ENCODE data around the gene PIGU. TPM values are rescaled to one million over a fixed set of nuclear protein-coding genes. Genes with fewer than 3 reads are reported as not detected.

The PIGU gene
- total and polyA plus RNA-seq, 5 donors from 2014 or later, result 9.7 to 44.6 (median 35.5) TPM

- Mint-ChIP-seq H3K4me1 (peaks cover 22 to 31% (median 24%) of the 10 kb centered on the region in 4 donors), H3K27me3 (no peaks in the 10 kb centered on the region), H3K9me3 (no peaks in the 10 kb centered on the region), H3K36me3 (peaks cover 24% of the 10 kb centered on the region), H3K4me3 (no peak overlapping the region), H3K27ac (peak overlapping the region in 1 of 3 donors; percentile 51)
- no peak overlapping the region for H3K4me3 ChIP-seq (ENCODE audit: low read depth, low read length)
- ATAC-seq (ENCODE audit: low read depth in 2 of 2) (no peak), DNase-seq (no peak)
- H3K27ac ChIP-seq (ENCODE audit: insufficient read depth, low read length, poor library complexity, severe bottlenecking), result no peak overlapping the region
- no peaks in the 10 kb centered on the region for H3K9me3 ChIP-seq (ENCODE audit: control insufficient read depth in 2 of 2, low read length in 2 of 2)
- no peaks in the 10 kb centered on the region for H3K27me3 ChIP-seq (ENCODE audit: control insufficient read depth, insufficient read depth, low read length)
- peaks cover 17% of the 10 kb centered on the region for H3K4me1 ChIP-seq (ENCODE audit: control insufficient read depth, insufficient read depth, low read length, poor library complexity, severe bottlenecking)
- peaks cover 9% of the 10 kb centered on the region for H3K36me3 ChIP-seq (ENCODE audit: control insufficient read depth, insufficient read depth, low read length)
Observed at GRCh38 chr20:34575756-34576155, 101.1 kb downstream of the PIGU start.

GRCh38 chr20:34575271-34575670, 101.6 kb downstream of the PIGU start:
- H3K4me3 Mint-ChIP-seq, result no peak overlapping the region
- ATAC-seq (ENCODE audit: low read depth in 2 of 2) (no peak), DNase-seq (no peak)
- H3K9me3 Mint-ChIP-seq, result no peaks in the 10 kb centered on the region
- peaks cover 25% of the 10 kb centered on the region for H3K36me3 Mint-ChIP-seq
- no peak overlapping the region for H3K27ac Mint-ChIP-seq
- no peak overlapping the region for H3K27ac ChIP-seq (ENCODE audit: insufficient read depth, low read length, poor library complexity, severe bottlenecking)
- H3K27me3 ChIP-seq (ENCODE audit: control insufficient read depth, insufficient read depth, low read length), result no peaks in the 10 kb centered on the region
- no peaks in the 10 kb centered on the region for H3K27me3 Mint-ChIP-seq
- no peaks in the 10 kb centered on the region for H3K9me3 ChIP-seq (ENCODE audit: control insufficient read depth in 2 of 2, low read length in 2 of 2)
- peaks cover 13% of the 10 kb centered on the region for H3K4me1 ChIP-seq (ENCODE audit: control insufficient read depth, insufficient read depth, low read length, poor library complexity, severe bottlenecking)
- peaks cover 17 to 27% (median 20%) of the 10 kb centered on the region in 4 donors for H3K4me1 Mint-ChIP-seq
- H3K4me3 ChIP-seq (ENCODE audit: low read depth, low read length), result no peak overlapping the region
- H3K36me3 ChIP-seq (ENCODE audit: control insufficient read depth, insufficient read depth, low read length), result peaks cover 9% of the 10 kb centered on the region

GRCh38 chr20:34574861-34575260, 102.0 kb downstream of the PIGU start:
- no peaks in the 10 kb centered on the region for H3K9me3 Mint-ChIP-seq
- H3K4me3 Mint-ChIP-seq, result no peak overlapping the region
- H3K27me3 ChIP-seq (ENCODE audit: control insufficient read depth, insufficient read depth, low read length), result no peaks in the 10 kb centered on the region
- no peaks in the 10 kb centered on the region for H3K27me3 Mint-ChIP-seq
- peak overlapping the region in 1 of 3 donors; percentile 35 for H3K27ac Mint-ChIP-seq
- no peaks in the 10 kb centered on the region for H3K9me3 ChIP-seq (ENCODE audit: control insufficient read depth in 2 of 2, low read length in 2 of 2)
- no peak overlapping the region for H3K4me3 ChIP-seq (ENCODE audit: low read depth, low read length)
- H3K36me3 Mint-ChIP-seq, result peaks cover 25% of the 10 kb centered on the region
- no peak for ATAC-seq (ENCODE audit: low read depth in 2 of 2)
- H3K36me3 ChIP-seq (ENCODE audit: control insufficient read depth, insufficient read depth, low read length), result peaks cover 9% of the 10 kb centered on the region
- peaks cover 13 to 23% (median 16%) of the 10 kb centered on the region in 4 donors for H3K4me1 Mint-ChIP-seq
- peaks cover 8% of the 10 kb centered on the region for H3K4me1 ChIP-seq (ENCODE audit: control insufficient read depth, insufficient read depth, low read length, poor library complexity, severe bottlenecking)
- no peak overlapping the region for H3K27ac ChIP-seq (ENCODE audit: insufficient read depth, low read length, poor library complexity, severe bottlenecking)
- no peak for DNase-seq

- Histone ChIP-seq H3K27ac (ENCODE audit: insufficient read depth, low read length, poor library complexity, severe bottlenecking) (no peak overlapping the region), H3K9me3 (ENCODE audit: control insufficient read depth in 2 of 2, low read length in 2 of 2) (no peaks in the 10 kb centered on the region), H3K27me3 (ENCODE audit: control insufficient read depth, insufficient read depth, low read length) (no peaks in the 10 kb centered on the region), H3K4me3 (ENCODE audit: low read depth, low read length) (no peak overlapping the region), H3K36me3 (ENCODE audit: control insufficient read depth, insufficient read depth, low read length) (peaks cover 9% of the 10 kb centered on the region), H3K4me1 (ENCODE audit: control insufficient read depth, insufficient read depth, low read length, poor library complexity, severe bottlenecking) (peaks cover 4% of the 10 kb centered on the region)
- H3K4me3 Mint-ChIP-seq, result no peak overlapping the region
- DNase-seq (no peak), ATAC-seq (ENCODE audit: low read depth in 2 of 2) (no peak)
- H3K9me3 Mint-ChIP-seq, result no peaks in the 10 kb centered on the region
- H3K27me3 Mint-ChIP-seq, result no peaks in the 10 kb centered on the region
- H3K4me1 Mint-ChIP-seq, result peaks cover 8 to 18% (median 12%) of the 10 kb centered on the region in 4 donors
- H3K27ac Mint-ChIP-seq, result no peak overlapping the region
- peaks cover 25% of the 10 kb centered on the region for H3K36me3 Mint-ChIP-seq
Observed at GRCh38 chr20:34574426-34574825, 102.5 kb downstream of the PIGU start.

GRCh38 chr20:34573541-34574300, 103.2 kb downstream of the PIGU start:
- H3K27ac ChIP-seq (ENCODE audit: insufficient read depth, low read length, poor library complexity, severe bottlenecking), result no peak overlapping the region
- peak overlapping the region in 1 of 3 donors; percentile 33 for H3K27ac Mint-ChIP-seq
- H3K9me3 ChIP-seq (ENCODE audit: control insufficient read depth in 2 of 2, low read length in 2 of 2), result no peaks in the 10 kb centered on the region
- H3K4me1 Mint-ChIP-seq, result peaks cover 6 to 14% (median 9%) of the 10 kb centered on the region in 4 donors
- ATAC-seq (ENCODE audit: low read depth in 2 of 2), result no peak
- peaks cover 25% of the 10 kb centered on the region for H3K36me3 Mint-ChIP-seq
- H3K9me3 Mint-ChIP-seq, result no peaks in the 10 kb centered on the region
- DNase-seq, result no peak
- no peak overlapping the region for H3K4me3 Mint-ChIP-seq
- H3K27me3 Mint-ChIP-seq, result no peaks in the 10 kb centered on the region
- H3K4me1 ChIP-seq (ENCODE audit: control insufficient read depth, insufficient read depth, low read length, poor library complexity, severe bottlenecking), result no peaks in the 10 kb centered on the region
- H3K36me3 ChIP-seq (ENCODE audit: control insufficient read depth, insufficient read depth, low read length), result peaks cover 9% of the 10 kb centered on the region
- no peaks in the 10 kb centered on the region for H3K27me3 ChIP-seq (ENCODE audit: control insufficient read depth, insufficient read depth, low read length)
- H3K4me3 ChIP-seq (ENCODE audit: low read depth, low read length), result no peak overlapping the region

GRCh38 chr20:34571753-34572152, 105.1 kb downstream of the PIGU start:
- no peaks in the 10 kb centered on the region for H3K4me1 ChIP-seq (ENCODE audit: control insufficient read depth, insufficient read depth, low read length, poor library complexity, severe bottlenecking)
- H3K4me3 ChIP-seq (ENCODE audit: low read depth, low read length), result no peak overlapping the region
- no peak overlapping the region for H3K27ac ChIP-seq (ENCODE audit: insufficient read depth, low read length, poor library complexity, severe bottlenecking)
- DNase-seq (no peak), ATAC-seq (ENCODE audit: low read depth in 2 of 2) (no peak)
- no peak overlapping the region for H3K4me3 Mint-ChIP-seq
- H3K27me3 ChIP-seq (ENCODE audit: control insufficient read depth, insufficient read depth, low read length), result no peaks in the 10 kb centered on the region
- H3K27ac Mint-ChIP-seq, result peak overlapping the region in 1 of 3 donors; percentile 66
- H3K4me1 Mint-ChIP-seq, result peaks cover 6 to 10% (median 9%) of the 10 kb centered on the region in 4 donors
- H3K36me3 Mint-ChIP-seq, result peaks cover 29% of the 10 kb centered on the region
- no peaks in the 10 kb centered on the region for H3K9me3 ChIP-seq (ENCODE audit: control insufficient read depth in 2 of 2, low read length in 2 of 2)
- no peaks in the 10 kb centered on the region for H3K27me3 Mint-ChIP-seq
- peaks cover 13% of the 10 kb centered on the region for H3K36me3 ChIP-seq (ENCODE audit: control insufficient read depth, insufficient read depth, low read length)
- no peaks in the 10 kb centered on the region for H3K9me3 Mint-ChIP-seq

GRCh38 chr20:34570859-34571306, 106.0 kb downstream of the PIGU start:
- H3K9me3 ChIP-seq (ENCODE audit: control insufficient read depth in 2 of 2, low read length in 2 of 2), result no peaks in the 10 kb centered on the region
- no peaks in the 10 kb centered on the region for H3K27me3 ChIP-seq (ENCODE audit: control insufficient read depth, insufficient read depth, low read length)
- Mint-ChIP-seq H3K27ac (peak overlapping the region; percentile 66 to 80 (median 80)), H3K36me3 (peaks cover 29% of the 10 kb centered on the region), H3K4me3 (no peak overlapping the region), H3K27me3 (no peaks in the 10 kb centered on the region), H3K9me3 (no peaks in the 10 kb centered on the region), H3K4me1 (peaks cover 6 to 10% (median 9%) of the 10 kb centered on the region in 4 donors)
- peaks cover 13% of the 10 kb centered on the region for H3K36me3 ChIP-seq (ENCODE audit: control insufficient read depth, insufficient read depth, low read length)
- H3K27ac ChIP-seq (ENCODE audit: insufficient read depth, low read length, poor library complexity, severe bottlenecking), result no peak overlapping the region
- ATAC-seq (ENCODE audit: low read depth in 2 of 2), result peak in 1 of 2 donors; percentile 28
- H3K4me1 ChIP-seq (ENCODE audit: control insufficient read depth, insufficient read depth, low read length, poor library complexity, severe bottlenecking), result no peaks in the 10 kb centered on the region
- DNase-seq, result no peak
- no peak overlapping the region for H3K4me3 ChIP-seq (ENCODE audit: low read depth, low read length)

- no peaks in the 10 kb centered on the region for H3K9me3 ChIP-seq (ENCODE audit: control insufficient read depth in 2 of 2, low read length in 2 of 2)
- H3K4me1 Mint-ChIP-seq, result peaks cover 6 to 10% (median 9%) of the 10 kb centered on the region in 4 donors
- H3K36me3 ChIP-seq (ENCODE audit: control insufficient read depth, insufficient read depth, low read length), result peaks cover 13% of the 10 kb centered on the region
- no peaks in the 10 kb centered on the region for H3K27me3 Mint-ChIP-seq
- H3K4me1 ChIP-seq (ENCODE audit: control insufficient read depth, insufficient read depth, low read length, poor library complexity, severe bottlenecking), result no peaks in the 10 kb centered on the region
- no peaks in the 10 kb centered on the region for H3K9me3 Mint-ChIP-seq
- H3K27ac Mint-ChIP-seq, result no peak overlapping the region
- ATAC-seq (ENCODE audit: low read depth in 2 of 2) (no peak), DNase-seq (no peak)
- H3K36me3 Mint-ChIP-seq, result peaks cover 26% of the 10 kb centered on the region
- no peaks in the 10 kb centered on the region for H3K27me3 ChIP-seq (ENCODE audit: control insufficient read depth, insufficient read depth, low read length)
- H3K27ac ChIP-seq (ENCODE audit: insufficient read depth, low read length, poor library complexity, severe bottlenecking), result no peak overlapping the region
- no peak overlapping the region for H3K4me3 Mint-ChIP-seq
- H3K4me3 ChIP-seq (ENCODE audit: low read depth, low read length), result no peak overlapping the region
Observed at GRCh38 chr20:34569598-34569997, 107.3 kb downstream of the PIGU start.
